AML-193 (cell line): ENCODE results near the gene RIMS4.
A peak's percentile ranks its signal among the peaks of the same experiment; 100 is the strongest.
"Not testable (repeated sequence)": the region's sequence is repeated elsewhere in the genome, so short reads cannot be mapped to it uniquely, and the experiment has no call there.

Source experiments
- DNase-seq, 2 experiments: peaks; one replicate each; lab custom pipeline; 2025; lab: John Stamatoyannopoulos, UW

The RIMS4 gene

GRCh38 chr20:44763798-44764197 lies 46.5 kb downstream of the RIMS4 start:
- DNase-seq: not testable (repeated sequence)

GRCh38 chr20:44762466-44763140 lies 47.7 kb downstream of the RIMS4 start:
- no peak for DNase-seq

- no peak for DNase-seq
Measured at GRCh38 chr20:44761423-44761822, 48.9 kb downstream of the RIMS4 start.

GRCh38 chr20:44759595-44759994 lies 50.8 kb downstream of the RIMS4 start:
- no peak for DNase-seq

GRCh38 chr20:44758247-44759101 lies 51.9 kb downstream of the RIMS4 start:
- no peak for DNase-seq

- DNase-seq: no peak
Measured at GRCh38 chr20:44756956-44757355, 53.4 kb downstream of the RIMS4 start.

GRCh38 chr20:44756011-44756688 lies 54.2 kb downstream of the RIMS4 start:
- no peak for DNase-seq

- DNase-seq: no peak
Measured at GRCh38 chr20:44754554-44754953, 55.8 kb downstream of the RIMS4 start.

- no peak for DNase-seq
Measured at GRCh38 chr20:44752099-44752931, 58.0 kb downstream of the RIMS4 start.

- no peak for DNase-seq
Measured at GRCh38 chr20:44750081-44750805, 60.1 kb downstream of the RIMS4 start.

- DNase-seq: no peak
Measured at GRCh38 chr20:44748005-44748370, 62.4 kb downstream of the RIMS4 start.

- peak; percentile 58 to 61 for DNase-seq
Measured at GRCh38 chr20:44747166-44748004, 63.0 kb downstream of the RIMS4 start.

GRCh38 chr20:44746367-44747165 lies 63.8 kb downstream of the RIMS4 start:
- no peak for DNase-seq

GRCh38 chr20:44745598-44746366 lies 64.6 kb downstream of the RIMS4 start, which contains the start of gene KCNK15:
TSS of gene KCNK15 (plus strand) at chr20:44745865. CDS start at chr20:44745911, 46 bp downstream.
- no peak for DNase-seq

- no peak for DNase-seq
Measured at GRCh38 chr20:44745122-44745597, 65.2 kb downstream of the RIMS4 start.

GRCh38 chr20:44743916-44744655 lies 66.3 kb downstream of the RIMS4 start:
- no peak for DNase-seq

- no peak for DNase-seq
Measured at GRCh38 chr20:44743080-44743701, 67.2 kb downstream of the RIMS4 start.
